Fibroblast of pulmonary artery (primary cell): ENCODE measurements around the gene MBOAT2.

Experiments
- DNase-seq: peaks from one replicate; pipeline ENCODE4 v3.0.0-alpha.2; 2010; ENCODE audit warnings: low read depth
- H3K4me3 ChIP-seq: replicated peaks from 2 replicates; pipeline ENCODE4 v1.5.1; 2011; ENCODE audit warnings: low read depth, mild to moderate bottlenecking, control low read depth, low read length, moderate library complexity
- TF ChIP-seq, protein P1 (sequence below): IDR thresholded peaks from 2 replicates; pipeline ENCODE4 v1.5.1; 2011; ENCODE audit warnings: mild to moderate bottlenecking, control low read depth, low read length, inconsistent platforms; ENCODE audit errors: missing control alignments

MBOAT2 gene

DNA sequence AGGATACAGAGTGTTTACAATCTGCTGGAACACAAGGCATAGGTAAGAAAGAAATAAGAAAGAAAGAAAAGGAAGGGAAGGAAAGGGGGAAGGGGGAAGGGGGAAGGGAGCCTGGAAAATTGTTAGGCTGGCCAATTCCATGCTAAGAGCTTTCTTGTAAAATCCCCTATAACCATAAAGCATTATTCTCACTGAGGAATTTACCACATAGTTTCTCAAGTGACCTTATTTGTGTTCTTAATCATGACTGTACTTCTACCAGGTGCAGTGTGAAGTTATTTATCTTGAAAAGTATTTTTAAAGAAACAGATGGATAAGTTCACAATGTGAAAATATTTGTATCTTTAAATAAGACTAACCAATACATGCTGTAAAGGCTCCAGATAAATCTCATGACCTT, 126.9 kb downstream of the MBOAT2 start:
- no peak for DNase-seq
- TF ChIP-seq, protein P1, sequence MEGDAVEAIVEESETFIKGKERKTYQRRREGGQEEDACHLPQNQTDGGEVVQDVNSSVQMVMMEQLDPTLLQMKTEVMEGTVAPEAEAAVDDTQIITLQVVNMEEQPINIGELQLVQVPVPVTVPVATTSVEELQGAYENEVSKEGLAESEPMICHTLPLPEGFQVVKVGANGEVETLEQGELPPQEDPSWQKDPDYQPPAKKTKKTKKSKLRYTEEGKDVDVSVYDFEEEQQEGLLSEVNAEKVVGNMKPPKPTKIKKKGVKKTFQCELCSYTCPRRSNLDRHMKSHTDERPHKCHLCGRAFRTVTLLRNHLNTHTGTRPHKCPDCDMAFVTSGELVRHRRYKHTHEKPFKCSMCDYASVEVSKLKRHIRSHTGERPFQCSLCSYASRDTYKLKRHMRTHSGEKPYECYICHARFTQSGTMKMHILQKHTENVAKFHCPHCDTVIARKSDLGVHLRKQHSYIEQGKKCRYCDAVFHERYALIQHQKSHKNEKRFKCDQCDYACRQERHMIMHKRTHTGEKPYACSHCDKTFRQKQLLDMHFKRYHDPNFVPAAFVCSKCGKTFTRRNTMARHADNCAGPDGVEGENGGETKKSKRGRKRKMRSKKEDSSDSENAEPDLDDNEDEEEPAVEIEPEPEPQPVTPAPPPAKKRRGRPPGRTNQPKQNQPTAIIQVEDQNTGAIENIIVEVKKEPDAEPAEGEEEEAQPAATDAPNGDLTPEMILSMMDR: no peak
- no peak overlapping the region for H3K4me3 ChIP-seq

GRCh38 chr2:8872821-8873432, 130.6 kb downstream of the MBOAT2 start:
- H3K4me3 ChIP-seq: no peak overlapping the region
- DNase-seq: peak; percentile 74
- TF ChIP-seq, protein P1: peak; percentile 59

DNA sequence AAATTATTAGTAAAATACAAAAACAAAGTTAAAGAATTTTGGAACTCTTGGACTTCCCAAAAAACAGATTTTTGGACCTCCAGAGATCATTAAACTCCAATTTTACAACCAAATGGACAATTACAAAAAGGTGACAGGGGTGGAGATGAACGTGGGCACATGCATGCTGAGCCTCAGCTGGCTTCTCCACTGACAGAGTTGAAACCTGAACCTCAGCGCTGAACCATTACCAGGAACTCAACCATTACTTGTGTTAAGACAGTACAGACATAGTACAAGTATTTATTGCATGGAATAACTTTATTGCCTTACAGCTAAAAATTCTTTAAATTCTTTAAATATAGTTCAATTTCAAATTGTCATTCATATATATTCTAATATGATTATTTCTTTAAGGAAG, 133.0 kb downstream of the MBOAT2 start:
- DNase-seq: no peak
- H3K4me3 ChIP-seq: no peak overlapping the region
- TF ChIP-seq, protein P1: no peak

GRCh38 chr2:8867363-8867762, 136.1 kb downstream of the MBOAT2 start:
- TF ChIP-seq, protein P1: no peak
- no peak overlapping the region for H3K4me3 ChIP-seq
- DNase-seq: no peak

DNA sequence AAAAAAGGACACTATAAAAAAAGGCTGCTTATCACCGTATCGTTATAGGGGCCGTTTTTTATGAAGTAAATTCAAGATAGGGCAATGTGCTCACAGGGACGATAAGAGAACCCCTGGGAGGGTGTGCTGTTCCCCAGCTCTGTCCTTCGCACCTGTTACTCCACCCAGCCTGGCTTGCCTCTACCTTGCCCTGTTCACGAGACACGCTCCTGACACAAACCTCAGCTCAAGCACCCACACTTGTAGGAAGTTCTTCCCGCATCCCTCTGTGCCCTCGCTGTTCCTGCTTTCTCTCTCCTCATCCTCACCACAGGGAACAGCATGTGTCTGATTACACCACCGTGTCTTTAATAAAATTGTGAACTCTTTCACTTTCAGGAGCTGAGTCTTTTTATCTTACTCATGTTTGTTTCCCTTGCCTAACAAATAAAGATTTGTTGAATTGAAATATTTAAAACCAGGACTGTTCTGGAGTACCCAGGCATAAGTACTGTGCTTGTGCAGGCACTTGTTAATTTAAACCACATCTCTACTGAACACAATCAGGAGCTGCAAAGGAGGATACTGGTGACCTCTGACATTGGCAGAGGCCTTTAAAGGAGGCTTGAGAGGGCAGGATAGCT, 140.0 kb downstream of the MBOAT2 start:
- no peak overlapping the region for H3K4me3 ChIP-seq
- TF ChIP-seq, protein P1: no peak
- no peak for DNase-seq

GRCh38 chr2:8862230-8862629, 141.3 kb downstream of the MBOAT2 start:
- TF ChIP-seq, protein P1: no peak
- no peak overlapping the region for H3K4me3 ChIP-seq
- no peak for DNase-seq

GRCh38 chr2:8861797-8862196, 141.7 kb downstream of the MBOAT2 start:
- no peak overlapping the region for H3K4me3 ChIP-seq
- TF ChIP-seq, protein P1: no peak
- no peak for DNase-seq
